Calu3 (cell line): ENCODE measurements around the gene KPNA4. TPM values are rescaled to one million over a fixed set of nuclear protein-coding genes. Genes with fewer than 3 reads are reported as not detected.

Experiments
- BruUV-seq: library from RNA; stranded (reverse); fragments of 400-500 nt; replicated peaks from 2 replicates; lab custom pipeline; 2021; lab: Mats Ljungman, UMichigan
- CTCF ChIA-PET: fragments of 300-600 bp; sonication (Branson Sonifier 250); formaldehyde crosslinking; loops from one replicate; lab custom pipeline; 2022; ENCODE audit warnings: antibody characterized with exemption; lab: Charles Lee
- DNase-seq: peaks from one replicate; pipeline ENCODE4 v3.0.0; 2022
- H3K27ac Mint-ChIP-seq: one replicate; pipeline ENCODE4 v1.8.0; 2022; ENCODE audit warnings: mixed read lengths; ENCODE audit not compliant: unreplicated experiment
- H3K27me3 Mint-ChIP-seq: one replicate; pipeline ENCODE4 v1.8.0; 2022; ENCODE audit warnings: mixed read lengths; ENCODE audit not compliant: unreplicated experiment
- H3K36me3 Mint-ChIP-seq: one replicate; pipeline ENCODE4 v1.8.0; 2022; ENCODE audit warnings: mild to moderate bottlenecking, moderate library complexity, mixed read lengths; ENCODE audit not compliant: insufficient read depth, unreplicated experiment
- H3K4me1 Mint-ChIP-seq: one replicate; pipeline ENCODE4 v1.8.0; 2022; ENCODE audit warnings: mild to moderate bottlenecking, low read depth, mixed read lengths; ENCODE audit not compliant: unreplicated experiment
- H3K4me3 Mint-ChIP-seq: one replicate; pipeline ENCODE4 v1.8.0; 2022; ENCODE audit warnings: mild to moderate bottlenecking, low read depth, moderate library complexity, mixed read lengths; ENCODE audit not compliant: unreplicated experiment
- H3K9me3 Mint-ChIP-seq: one replicate; pipeline ENCODE4 v1.8.0; 2022; ENCODE audit warnings: low read depth, mixed read lengths; ENCODE audit not compliant: unreplicated experiment
- intact Hi-C: fragments of 100-400 bp; cut with micrococcal nuclease; formaldehyde crosslinking; loops from one replicate; pipeline ENCODE4 v1.10.0; 2022; ENCODE audit not compliant: unreplicated experiment
- total RNA-seq: library from RNA; stranded (reverse); gene quantifications from 2 replicates; pipeline ENCODE4 v1.2.3, GENCODE V29; 2022
- TF ChIP-seq, protein P1 (sequence below): fragments of 200-600 bp; IDR thresholded peaks from one replicate; pipeline ENCODE4 v1.8.0; 2022; ENCODE audit warnings: antibody characterized with exemption; ENCODE audit not compliant: unreplicated experiment

Gene KPNA4
- total RNA-seq, 1 experiment from 2014 or later, result 117 TPM

DNA sequence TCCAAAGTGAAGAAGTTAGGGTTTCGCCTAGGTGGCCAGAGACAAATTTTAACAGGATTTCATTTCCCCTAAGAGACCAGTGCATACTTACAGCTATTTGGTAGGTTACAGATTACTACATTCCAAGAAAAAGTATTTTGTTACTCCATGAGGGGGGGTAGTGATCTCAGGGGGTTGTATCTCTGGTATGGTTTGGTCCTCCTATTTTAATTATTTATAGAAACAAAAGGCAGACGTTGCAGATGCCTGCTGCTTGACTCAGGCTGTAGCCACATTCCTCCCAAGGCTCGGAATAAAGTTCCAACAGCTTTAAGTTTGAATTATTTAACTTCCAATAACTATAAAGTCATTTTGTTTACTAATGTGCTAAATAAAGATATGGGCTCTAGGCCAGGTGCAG lies 114.5 kb downstream of the KPNA4 start:
- no peak for DNase-seq
- Mint-ChIP-seq H3K4me3 (peak overlapping the region; percentile 100), H3K27me3 (no peaks in the 10 kb centered on the region), H3K27ac (peak overlapping the region; percentile 100), H3K4me1 (peaks cover 36% of the 10 kb centered on the region), H3K9me3 (peaks cover 2% of the 10 kb centered on the region), H3K36me3 (peaks cover 23% of the 10 kb centered on the region)
- no TSS peak for BruUV-seq
- CTCF ChIA-PET, result interaction anchor here (0.6 to 1.8 kb wide), 2 partner anchors 14 to 1474 kb away, joined by 5 to 6 read pairs; no protein-coding TSS in a partner anchor
- intact Hi-C loops, result no loop called here
- TF ChIP-seq, protein P1, sequence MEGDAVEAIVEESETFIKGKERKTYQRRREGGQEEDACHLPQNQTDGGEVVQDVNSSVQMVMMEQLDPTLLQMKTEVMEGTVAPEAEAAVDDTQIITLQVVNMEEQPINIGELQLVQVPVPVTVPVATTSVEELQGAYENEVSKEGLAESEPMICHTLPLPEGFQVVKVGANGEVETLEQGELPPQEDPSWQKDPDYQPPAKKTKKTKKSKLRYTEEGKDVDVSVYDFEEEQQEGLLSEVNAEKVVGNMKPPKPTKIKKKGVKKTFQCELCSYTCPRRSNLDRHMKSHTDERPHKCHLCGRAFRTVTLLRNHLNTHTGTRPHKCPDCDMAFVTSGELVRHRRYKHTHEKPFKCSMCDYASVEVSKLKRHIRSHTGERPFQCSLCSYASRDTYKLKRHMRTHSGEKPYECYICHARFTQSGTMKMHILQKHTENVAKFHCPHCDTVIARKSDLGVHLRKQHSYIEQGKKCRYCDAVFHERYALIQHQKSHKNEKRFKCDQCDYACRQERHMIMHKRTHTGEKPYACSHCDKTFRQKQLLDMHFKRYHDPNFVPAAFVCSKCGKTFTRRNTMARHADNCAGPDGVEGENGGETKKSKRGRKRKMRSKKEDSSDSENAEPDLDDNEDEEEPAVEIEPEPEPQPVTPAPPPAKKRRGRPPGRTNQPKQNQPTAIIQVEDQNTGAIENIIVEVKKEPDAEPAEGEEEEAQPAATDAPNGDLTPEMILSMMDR, result no peak

DNA sequence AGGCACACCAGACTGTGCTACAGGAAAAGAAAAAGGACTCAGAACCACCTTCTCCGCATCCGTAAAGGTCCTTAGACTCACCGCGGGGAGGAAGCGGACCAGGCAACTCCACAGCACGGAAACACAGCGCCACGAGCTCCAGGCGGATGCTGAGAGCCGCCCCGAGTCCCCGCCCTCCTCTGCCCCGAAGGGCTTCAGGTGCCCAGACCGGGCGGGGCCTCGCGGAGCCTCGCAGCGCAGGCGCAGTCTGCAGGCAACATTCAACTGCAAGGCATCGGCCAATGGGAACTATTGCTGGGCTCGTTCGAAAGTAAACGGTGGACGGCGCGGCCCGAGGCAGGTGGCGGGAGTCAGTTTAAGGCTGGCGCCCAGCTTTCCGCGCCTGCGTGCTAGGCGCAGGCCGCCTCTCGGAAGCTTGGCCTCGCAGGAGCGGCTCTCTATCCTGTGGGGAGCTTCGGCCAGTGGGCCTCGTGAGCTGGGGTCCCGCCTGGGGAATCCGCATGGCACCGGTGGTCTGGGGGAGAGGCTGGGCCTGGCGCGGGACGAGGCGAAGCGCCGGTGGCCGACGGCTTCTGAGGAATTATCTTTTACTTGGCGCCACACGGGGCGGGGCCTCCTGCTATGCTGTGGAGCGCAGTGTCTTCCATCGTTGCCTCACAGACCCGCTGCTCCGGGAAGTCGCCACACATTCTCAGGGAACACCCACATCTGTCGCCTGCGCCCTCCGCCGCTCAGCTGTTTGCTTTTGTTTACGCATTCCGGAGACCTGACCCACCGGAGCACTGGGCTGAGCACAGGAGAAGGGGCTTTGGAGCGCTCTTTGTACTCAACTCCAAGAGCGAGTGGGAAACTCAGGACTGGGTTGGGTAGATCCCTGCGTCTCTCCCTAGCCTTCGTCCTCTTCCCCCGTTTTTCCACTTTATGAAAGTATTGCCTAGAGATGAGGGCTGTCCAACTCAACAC lies 115.5 kb downstream of the KPNA4 start, which contains the start of gene TRIM59:
Gene TRIM59 (minus strand): TSS at position 151 of the 963 bp plus-strand sequence. CDS start 10,603 bp downstream, outside the sequence.
- intact Hi-C loops, result loop anchor here (2.0 to 10.0 kb wide), 3 partner anchors 37 to 495 kb away; no protein-coding TSS in a partner anchor
- Mint-ChIP-seq H3K36me3 (peaks cover 23% of the 10 kb centered on the region), H3K27ac (peak within 1 kb of the TSS; percentile 100), H3K4me1 (peaks cover 38% of the 10 kb centered on the region), H3K9me3 (peaks cover 2% of the 10 kb centered on the region), H3K27me3 (no peaks in the 10 kb centered on the region), H3K4me3 (peak within 1 kb of the TSS; percentile 100)
- TF ChIP-seq, protein P1, result no peak
- CTCF ChIA-PET, result interaction anchor here (0.6 to 1.8 kb wide), 8 partner anchors 10 to 1474 kb away, joined by 3 to 15 read pairs (median 4); no protein-coding TSS in a partner anchor
- DNase-seq, result peak; percentile 97
- BruUV-seq, result TSS peak; percentile 27

DNA sequence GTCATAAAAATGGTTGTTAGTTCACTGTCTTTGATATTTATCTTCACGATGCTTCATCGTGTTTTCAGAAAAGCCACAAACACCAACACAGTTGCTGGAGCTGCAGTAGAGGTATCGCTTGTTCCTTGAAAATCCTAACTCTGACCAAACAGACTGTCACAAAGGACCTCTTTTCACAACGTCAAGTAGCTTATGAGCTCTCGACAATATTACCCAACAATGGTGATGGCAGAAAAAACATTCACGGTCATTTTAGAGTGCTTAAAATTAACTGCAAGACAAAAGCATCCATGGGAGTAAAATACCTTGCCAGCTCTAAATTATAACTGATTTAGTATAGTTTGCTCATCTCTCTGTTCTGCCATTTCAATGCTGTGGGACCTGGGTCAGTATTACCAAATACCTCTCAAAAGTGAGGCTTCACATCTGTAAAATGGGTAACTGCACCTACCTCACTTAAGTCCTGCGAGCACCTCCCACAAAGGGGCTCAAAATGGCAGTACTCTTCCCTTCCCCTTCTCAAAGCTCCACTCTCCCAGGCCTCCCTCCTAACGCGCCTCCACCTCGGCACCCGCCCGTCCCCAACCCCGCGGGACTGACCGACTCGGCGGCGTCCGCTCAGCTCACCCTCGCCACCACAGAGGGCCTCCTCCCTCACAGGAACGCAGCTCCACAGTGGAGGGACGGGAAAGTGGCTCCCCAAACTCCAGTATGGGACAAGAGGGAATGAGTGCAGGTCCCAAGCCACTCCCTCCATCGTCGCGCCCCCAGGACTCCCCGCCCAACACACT lies 116.3 kb downstream of the KPNA4 start:
- Mint-ChIP-seq H3K4me3 (peak overlapping the region; percentile 100), H3K9me3 (peaks cover 2% of the 10 kb centered on the region), H3K27ac (peak overlapping the region; percentile 100), H3K27me3 (no peaks in the 10 kb centered on the region), H3K4me1 (peaks cover 45% of the 10 kb centered on the region), H3K36me3 (peaks cover 23% of the 10 kb centered on the region)
- no TSS peak for BruUV-seq
- CTCF ChIA-PET, result interaction anchor here (0.6 to 1.8 kb wide), 7 partner anchors 9 to 212 kb away, joined by 3 to 15 read pairs (median 3); no protein-coding TSS in a partner anchor
- DNase-seq, result no peak
- TF ChIP-seq, protein P1, result no peak
- intact Hi-C loops, result loop anchor here (2.0 to 10.0 kb wide), 3 partner anchors 38 to 496 kb away; no protein-coding TSS in a partner anchor

DNA sequence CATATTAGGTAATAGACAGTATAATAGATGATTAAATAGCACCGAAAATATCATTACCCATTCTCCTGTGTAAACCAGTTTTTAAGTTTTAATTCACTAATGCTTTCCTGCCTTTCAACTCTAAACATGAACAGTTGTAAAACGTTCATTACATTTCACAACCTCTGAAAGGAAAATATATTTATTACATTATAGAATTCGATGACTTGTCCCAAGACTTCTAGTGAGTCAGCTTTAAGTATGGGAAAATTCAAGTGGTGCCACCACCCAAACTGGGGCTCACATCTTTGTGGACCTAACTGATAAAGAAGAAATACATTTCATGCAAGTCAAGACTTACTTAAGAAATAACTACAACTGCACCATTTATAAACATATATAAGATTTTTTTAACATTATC lies 117.8 kb downstream of the KPNA4 start:
- H3K4me1 Mint-ChIP-seq, result peaks cover 45% of the 10 kb centered on the region
- intact Hi-C loops, result loop anchor here (5.0 to 10.0 kb wide), 2 partner anchors 45 to 497 kb away; no protein-coding TSS in a partner anchor
- peak overlapping the region; percentile 100 for H3K4me3 Mint-ChIP-seq
- H3K36me3 Mint-ChIP-seq, result peaks cover 35% of the 10 kb centered on the region
- H3K9me3 Mint-ChIP-seq, result peaks cover 2% of the 10 kb centered on the region
- CTCF ChIA-PET, result interaction anchor here (0.6 kb wide), 2 partner anchors 24 to 414 kb away, joined by 3 to 4 read pairs; no protein-coding TSS in a partner anchor
- TF ChIP-seq, protein P1, result no peak
- no peaks in the 10 kb centered on the region for H3K27me3 Mint-ChIP-seq
- no peak overlapping the region for H3K27ac Mint-ChIP-seq
- no TSS peak for BruUV-seq
- no peak for DNase-seq
